ENCODE results near the gene PTEN. TPM values are rescaled to one million over a fixed set of nuclear protein-coding genes. Genes with fewer than 3 reads are reported as not detected.
A peak's percentile ranks its signal among the peaks of the same experiment; 100 is the strongest.
"Not testable (repeated sequence)": the region's sequence is repeated elsewhere in the genome, so short reads cannot be mapped to it uniquely, and the experiment has no call there.

The PTEN gene
- total RNA-seq, 1 experiment from 2014 or later, result 50.1 TPM

DNA sequence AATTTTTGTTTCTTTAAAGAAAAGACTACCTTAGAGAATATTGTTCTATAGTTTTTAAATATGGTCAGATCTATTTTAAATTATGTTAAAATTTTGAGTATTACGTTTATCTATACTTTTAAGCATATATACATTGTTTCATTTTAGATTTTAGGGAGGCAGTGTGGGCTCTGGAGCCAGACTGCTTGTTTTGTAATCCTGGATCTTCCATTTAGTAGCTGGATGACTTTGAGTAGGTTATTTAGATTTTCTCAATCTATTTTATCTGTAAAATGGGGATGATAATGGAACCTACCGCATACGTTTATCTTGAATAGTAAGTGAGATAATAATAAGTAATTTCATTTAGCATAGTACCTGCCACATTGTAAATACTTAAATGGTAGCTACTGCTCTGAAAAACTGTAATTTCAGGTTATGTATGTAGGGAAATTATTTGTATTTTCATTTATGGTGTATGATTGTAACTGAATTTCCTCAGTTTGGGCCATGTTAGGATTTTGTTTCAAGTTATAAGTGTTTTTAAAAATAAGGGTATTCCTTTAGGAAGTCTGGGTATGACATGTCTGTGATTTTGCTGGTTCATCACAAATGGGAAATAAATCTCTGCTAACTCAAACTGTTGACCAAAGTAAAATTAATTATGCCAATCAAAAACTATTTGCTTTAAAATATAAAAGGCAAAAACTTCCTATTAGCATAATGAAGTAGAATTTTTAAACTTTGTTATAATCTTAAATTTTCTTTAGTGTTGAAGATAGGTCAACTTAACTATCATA lies 6.5 kb downstream of the PTEN start:
- DNase-seq (ENCODE audit: low read depth), result no peak

DNA sequence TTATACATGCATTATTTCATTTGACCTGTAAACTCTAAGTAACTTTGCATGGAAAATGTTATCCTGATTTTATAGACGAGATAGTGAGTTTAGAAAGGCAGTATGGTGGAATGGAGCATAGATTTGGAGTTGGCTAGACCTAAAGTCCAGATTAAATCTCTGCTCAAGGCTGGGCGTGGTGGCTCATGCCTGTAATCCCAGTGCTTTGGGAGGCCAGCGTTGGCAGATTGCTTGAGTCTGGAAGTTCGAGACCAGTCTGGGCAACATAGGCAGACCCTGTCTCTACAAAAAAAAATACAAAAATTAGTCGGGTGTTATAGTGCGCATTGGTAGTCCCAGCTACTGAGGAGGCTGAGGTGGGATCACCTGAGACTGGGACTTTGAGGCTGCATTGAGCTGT lies 9.4 kb downstream of the PTEN start:
- no peak for DNase-seq (ENCODE audit: low read depth)

- no peak for DNase-seq (ENCODE audit: low read depth)
Measured at GRCh38 chr10:87873656-87874055, 10.2 kb downstream of the PTEN start.

DNA sequence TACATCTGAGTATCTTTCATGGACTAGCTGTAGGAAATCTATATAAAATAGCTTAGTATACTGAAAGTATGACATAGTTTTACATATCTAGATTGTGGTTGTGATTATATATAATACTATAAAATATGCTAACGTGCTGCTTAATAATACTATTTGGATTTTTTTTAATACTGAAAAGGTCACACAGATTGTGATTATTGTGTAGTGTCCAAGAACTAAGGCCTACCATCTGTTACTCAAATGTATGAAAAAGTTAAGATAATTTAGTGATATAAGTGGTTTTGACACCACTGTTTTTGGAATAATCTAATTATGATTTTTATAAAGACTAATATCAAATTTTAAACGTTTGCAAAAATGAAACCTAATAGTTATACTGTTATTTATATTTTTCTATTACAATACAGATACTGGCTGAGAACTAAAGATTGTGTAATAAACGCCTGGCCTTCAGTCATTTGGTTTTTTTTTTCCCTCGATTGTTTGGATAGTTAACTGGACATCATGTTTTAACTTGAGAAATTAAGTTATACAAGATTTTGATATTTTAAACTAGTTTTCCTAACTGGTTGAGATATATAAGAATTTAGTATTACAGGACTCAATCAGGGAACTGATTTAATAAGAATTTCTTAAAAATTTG lies 12.6 kb downstream of the PTEN start:
- DNase-seq (ENCODE audit: low read depth), result no peak

DNA sequence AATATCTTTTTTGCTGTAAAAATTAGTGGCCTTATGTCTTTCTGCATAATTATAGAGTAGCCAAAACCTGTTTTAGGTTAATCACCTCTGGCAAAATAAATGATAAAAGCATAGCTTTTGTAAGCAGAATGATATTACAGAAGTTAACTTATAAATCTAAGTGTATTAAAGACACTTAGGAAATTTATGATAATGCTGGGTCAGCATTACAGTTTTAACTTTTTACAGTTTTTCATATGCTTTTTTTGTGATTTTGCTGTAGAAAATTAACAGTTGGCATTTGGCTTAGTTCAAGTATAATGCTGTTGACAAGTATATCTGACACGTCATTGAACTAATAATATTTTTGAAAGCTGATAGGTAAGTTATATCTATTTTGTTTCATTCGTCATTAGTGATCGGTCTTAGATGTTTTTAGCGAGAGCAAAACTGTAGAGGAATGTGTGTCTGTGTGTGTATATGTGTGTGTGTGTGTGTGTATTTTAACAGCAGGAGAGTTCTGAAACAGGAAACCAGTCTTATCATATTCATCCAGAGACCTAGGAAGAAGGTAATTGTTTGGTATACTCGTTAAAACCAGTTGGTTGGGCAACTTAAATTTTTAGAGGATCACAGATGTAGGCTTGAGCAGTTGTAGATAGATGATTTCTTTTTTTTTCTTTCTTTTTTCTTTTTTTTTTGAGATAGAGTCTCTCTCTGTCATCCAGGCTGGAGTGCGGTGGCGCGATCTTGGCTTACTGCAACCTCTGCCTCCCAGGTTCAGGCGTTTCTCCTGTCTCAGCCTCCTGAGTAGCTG lies 15.4 kb downstream of the PTEN start:
- no peak for DNase-seq (ENCODE audit: low read depth)

- no peak for DNase-seq (ENCODE audit: low read depth)
Measured at GRCh38 chr10:87880336-87880735, 16.9 kb downstream of the PTEN start.

DNA sequence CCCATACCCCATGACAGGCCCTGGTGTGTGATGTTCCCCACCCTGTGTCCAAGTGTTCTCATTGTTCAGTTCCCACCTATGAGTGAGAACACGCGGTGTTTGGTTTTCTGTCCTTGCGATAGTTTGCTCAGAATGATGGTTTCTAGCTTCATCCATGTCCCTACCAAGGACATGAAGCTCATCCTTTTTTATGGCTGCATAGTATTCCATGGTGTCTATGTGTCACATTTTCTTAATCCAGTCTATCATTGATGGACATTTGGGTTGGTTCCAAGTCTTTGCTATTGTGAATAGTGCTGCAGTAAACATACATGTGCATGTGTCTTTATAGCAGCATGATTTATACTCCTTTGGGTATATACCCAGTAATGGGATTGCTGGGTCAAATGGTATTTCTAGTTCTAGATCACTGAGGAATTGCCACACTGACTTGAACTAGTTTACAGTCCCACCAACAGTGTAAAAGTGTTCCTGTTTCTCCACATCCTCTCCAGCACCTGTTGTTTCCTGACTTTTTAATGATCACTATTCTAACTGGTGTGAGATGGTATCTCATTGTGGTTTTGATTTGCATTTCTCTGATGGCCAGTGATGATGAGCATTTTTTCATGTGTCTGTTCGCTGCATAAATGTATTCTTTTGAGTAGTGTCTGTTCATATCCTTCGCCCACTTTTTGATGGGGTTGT lies 18.1 kb downstream of the PTEN start:
- not testable (repeated sequence) for DNase-seq (ENCODE audit: low read depth)

DNA sequence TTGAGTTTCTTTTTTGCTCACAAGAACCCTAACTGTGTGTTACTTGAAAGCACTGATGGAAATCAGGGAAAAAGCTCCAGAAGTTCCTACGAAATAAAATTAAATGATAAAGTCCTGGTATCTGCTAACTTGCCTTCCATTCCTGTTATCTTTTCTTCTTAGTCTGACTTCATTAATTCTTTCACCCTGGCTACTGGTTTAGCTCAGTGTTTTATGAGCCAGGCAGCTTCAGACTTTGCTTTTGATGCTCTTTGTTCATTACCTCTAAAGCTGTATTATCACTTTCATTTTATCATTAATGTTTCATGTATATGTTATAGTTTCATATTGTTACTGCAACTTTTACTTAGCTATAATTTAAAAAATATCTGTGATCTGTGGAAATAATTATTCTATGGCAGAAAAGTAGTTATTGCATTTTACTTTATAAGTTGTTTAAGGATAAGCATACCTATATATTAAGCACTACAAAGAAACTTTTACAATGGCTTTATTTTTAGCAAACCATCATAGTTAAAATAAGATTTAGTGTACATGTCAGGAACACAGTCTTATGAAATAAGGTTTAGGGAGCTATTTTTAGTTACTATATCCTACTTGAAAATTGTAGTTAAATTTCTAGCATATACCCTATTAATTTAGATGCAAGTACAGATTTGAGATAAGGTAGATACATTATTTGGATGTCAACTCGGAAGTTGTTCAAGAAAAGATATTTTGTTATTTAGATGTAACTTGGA lies 19.3 kb downstream of the PTEN start:
- DNase-seq (ENCODE audit: low read depth), result no peak

DNA sequence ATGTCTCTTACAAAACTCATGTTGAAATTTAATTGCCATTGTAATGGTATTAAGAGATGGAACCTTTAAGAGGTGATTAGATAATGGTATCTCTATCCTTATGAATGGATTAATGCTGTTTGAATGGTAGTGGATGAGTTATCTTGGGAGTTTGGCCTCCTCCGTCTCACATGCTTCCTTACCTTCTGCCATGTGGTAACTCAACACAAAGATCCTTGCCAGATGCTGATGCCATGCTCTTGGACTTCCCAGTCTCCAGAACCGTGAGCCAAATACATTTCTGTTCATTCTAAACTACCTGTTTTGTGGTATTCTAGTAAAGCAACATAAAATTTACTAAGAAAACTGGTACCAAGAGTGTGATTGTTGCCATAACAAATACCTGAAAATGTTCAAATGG lies 23.2 kb downstream of the PTEN start:
- no peak for DNase-seq (ENCODE audit: low read depth)

DNA sequence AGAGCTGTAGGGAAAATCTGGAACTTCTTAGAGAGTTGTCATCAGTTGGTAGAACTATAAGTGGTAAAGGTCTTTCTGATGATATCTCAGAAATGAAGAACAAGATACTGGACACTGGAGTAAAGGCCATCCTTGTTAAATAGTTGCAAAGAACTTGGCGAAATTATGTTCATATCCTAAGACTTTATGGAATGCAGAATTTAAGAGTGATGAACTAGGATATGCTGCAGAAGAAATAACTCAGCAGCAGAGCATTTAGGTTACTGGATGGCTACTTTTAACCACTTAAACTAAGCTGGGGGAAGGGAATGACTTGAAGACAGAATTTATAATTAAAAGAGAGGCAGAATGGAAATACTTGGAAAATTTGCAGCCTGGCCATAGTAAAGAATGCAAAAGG lies 23.7 kb downstream of the PTEN start:
- DNase-seq (ENCODE audit: low read depth), result no peak

- no peak for DNase-seq (ENCODE audit: low read depth)
Measured at GRCh38 chr10:87887548-87888289, 24.3 kb downstream of the PTEN start.

- DNase-seq (ENCODE audit: low read depth), result no peak
Measured at GRCh38 chr10:87895430-87895829, 32.0 kb downstream of the PTEN start.

DNA sequence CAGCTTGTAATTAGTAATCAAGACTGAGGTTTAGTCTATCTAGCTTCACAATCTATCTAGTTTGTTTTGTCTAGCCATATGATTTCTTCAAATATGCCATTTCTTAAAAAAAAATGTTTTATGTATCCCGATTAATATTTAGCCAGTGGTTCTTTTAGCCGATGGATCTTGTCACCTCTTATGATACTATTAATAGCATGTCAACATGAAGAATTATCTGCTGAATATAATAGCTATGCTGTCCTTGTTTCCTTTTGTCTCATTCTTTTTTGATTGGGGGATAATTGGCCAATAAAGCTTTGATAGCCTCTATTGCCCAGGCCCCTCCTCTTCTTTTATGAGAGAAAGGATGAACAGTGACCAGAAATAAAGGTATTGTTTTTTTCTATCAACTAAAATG lies 32.8 kb downstream of the PTEN start:
- DNase-seq (ENCODE audit: low read depth), result no peak

GRCh38 chr10:87897957-87898356 lies 34.5 kb downstream of the PTEN start:
- not testable (repeated sequence) for DNase-seq (ENCODE audit: low read depth)

GRCh38 chr10:87903396-87903795 lies 40.0 kb downstream of the PTEN start:
- DNase-seq (ENCODE audit: low read depth), result not testable (repeated sequence)

DNA sequence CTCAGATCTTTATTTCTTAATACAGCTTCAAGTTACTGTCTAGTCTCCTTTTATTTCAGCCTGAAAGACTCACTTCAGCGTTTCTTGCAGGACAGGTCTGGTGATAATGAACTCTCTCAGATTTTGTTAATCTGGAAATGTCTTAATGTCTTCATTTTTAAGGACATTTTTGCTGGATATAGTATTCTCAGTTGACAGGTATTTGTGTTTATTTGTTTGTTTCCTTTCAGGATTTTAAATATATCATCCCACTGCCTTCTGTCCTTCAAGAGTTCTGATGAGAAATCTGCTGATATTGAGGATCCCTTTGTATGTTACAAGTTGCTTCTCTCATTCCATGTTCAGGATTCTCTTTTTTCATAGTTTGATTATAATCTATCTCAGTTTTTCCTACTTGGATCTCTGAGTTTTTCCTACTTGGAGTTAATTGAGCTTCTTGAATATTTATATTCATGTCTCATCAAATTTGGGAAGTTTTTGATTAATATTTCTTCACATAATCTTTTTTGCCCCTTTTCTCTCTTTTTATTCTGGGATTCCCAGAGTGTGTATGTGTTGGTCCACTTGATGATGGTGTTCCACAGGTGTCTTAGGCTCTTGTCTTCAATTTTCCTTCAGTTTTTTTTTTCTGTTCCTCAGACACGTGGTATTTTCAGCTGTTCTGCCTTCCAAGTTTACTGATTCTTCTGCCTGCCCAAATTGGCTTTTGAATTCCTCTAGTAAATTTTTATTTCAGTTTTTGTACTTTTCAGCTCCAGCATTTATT lies 49.9 kb downstream of the PTEN start:
- peak; percentile 32 for DNase-seq (ENCODE audit: low read depth)

DNA sequence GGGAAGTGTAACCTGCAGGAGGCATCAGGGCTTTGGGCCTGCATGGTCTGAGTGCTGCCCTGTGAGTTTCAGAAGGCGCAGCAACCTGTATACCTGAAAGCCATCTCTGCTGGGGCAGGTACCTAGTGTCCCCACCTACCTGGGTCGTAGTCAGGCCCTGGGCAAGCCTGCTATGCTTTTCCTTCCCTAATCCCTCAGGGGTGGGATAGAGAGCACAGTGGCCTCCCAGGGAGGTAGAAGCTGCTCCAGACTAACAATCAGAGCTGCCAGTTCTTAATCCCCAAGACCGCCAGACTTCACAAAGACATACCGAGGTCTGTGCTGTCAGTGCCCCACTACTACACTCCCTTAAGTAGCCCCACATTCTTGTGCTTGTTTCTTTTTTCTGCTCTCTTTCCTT lies 52.0 kb downstream of the PTEN start:
- DNase-seq (ENCODE audit: low read depth), result no peak

- peak; percentile 21 for DNase-seq (ENCODE audit: low read depth)
Measured at GRCh38 chr10:87915989-87916388, 52.6 kb downstream of the PTEN start.

- no peak for DNase-seq (ENCODE audit: low read depth)
Measured at GRCh38 chr10:87916515-87916914, 53.1 kb downstream of the PTEN start.

Measured in LHCN-M2 (cell line).